ENCODE data around the gene ITGA7.

ITGA7 gene, protein sequence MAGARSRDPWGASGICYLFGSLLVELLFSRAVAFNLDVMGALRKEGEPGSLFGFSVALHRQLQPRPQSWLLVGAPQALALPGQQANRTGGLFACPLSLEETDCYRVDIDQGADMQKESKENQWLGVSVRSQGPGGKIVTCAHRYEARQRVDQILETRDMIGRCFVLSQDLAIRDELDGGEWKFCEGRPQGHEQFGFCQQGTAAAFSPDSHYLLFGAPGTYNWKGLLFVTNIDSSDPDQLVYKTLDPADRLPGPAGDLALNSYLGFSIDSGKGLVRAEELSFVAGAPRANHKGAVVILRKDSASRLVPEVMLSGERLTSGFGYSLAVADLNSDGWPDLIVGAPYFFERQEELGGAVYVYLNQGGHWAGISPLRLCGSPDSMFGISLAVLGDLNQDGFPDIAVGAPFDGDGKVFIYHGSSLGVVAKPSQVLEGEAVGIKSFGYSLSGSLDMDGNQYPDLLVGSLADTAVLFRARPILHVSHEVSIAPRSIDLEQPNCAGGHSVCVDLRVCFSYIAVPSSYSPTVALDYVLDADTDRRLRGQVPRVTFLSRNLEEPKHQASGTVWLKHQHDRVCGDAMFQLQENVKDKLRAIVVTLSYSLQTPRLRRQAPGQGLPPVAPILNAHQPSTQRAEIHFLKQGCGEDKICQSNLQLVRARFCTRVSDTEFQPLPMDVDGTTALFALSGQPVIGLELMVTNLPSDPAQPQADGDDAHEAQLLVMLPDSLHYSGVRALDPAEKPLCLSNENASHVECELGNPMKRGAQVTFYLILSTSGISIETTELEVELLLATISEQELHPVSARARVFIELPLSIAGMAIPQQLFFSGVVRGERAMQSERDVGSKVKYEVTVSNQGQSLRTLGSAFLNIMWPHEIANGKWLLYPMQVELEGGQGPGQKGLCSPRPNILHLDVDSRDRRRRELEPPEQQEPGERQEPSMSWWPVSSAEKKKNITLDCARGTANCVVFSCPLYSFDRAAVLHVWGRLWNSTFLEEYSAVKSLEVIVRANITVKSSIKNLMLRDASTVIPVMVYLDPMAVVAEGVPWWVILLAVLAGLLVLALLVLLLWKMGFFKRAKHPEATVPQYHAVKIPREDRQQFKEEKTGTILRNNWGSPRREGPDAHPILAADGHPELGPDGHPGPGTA

DNA sequence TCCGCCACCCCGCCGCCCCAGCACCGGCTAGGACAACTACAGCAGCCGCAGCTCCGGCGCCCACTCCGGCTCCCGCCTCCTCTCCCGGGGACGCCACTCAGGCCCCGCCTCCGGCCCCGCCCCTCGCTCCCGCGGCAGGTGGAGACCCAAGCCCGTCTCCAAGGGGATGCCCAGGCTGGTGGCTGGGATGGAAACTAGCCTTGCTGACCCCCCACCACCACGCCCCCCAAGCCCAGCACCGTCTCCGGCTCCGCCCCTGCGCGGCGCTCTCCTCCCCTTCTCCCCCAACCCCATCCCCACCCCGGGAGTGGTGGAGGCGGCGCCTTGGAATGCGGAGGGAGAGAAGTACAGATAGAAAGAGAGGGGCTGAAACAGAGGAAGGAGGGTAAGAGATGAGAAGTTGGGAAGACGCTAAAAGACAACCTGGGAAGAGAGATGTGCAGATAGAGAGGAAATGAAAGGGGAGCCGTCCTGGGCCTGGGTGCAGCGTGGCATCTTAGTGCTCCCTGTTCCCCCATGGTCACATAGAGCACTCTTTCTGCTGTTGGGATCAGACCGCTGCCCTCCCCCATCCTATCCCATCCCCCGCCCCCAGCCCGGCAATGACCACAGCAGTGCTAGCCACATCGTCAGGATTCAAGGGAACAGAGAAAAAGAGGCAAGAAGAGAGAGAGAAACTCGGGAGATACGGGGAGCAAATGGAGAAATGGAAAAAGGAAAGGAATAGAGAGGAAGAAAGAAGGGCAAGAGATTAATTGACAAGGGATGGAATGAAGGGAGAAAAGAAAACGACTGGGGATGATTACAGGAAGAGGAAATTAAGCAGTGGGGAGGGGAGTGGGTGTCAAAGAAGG, at the start of gene ITGA7:
Gene ITGA7 (minus strand): TSS at position 64 of the 854 bp plus-strand sequence. CDS start 222 bp downstream, outside the sequence.
- peak in 1 of 3 donors; percentile 65 for DNase-seq (ENCODE audit: low read depth in 2 of 3, low spot score in 1 of 3)

DNA sequence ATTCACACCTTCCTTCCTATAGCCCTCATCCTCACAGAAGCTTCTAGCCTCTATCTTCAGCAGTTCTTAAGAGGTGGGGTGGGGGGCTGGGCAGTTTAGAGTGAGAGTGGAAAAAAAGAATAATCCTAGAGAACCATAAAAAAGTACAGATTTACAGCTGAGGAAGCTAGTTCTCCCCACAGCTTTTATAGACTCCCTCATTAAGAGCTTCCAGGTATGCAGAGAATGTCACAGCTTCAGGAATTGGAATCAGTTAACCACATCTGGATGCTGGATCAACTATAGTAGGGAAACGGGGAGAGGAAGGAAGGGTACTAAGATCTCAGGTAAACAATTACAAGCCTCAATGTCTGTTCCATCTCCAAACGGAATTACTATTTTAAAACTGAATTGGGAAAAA, 47.5 kb upstream of the ITGA7 start:
- DNase-seq (ENCODE audit: low read depth in 2 of 3, low spot score in 1 of 3), result no peak

DNA sequence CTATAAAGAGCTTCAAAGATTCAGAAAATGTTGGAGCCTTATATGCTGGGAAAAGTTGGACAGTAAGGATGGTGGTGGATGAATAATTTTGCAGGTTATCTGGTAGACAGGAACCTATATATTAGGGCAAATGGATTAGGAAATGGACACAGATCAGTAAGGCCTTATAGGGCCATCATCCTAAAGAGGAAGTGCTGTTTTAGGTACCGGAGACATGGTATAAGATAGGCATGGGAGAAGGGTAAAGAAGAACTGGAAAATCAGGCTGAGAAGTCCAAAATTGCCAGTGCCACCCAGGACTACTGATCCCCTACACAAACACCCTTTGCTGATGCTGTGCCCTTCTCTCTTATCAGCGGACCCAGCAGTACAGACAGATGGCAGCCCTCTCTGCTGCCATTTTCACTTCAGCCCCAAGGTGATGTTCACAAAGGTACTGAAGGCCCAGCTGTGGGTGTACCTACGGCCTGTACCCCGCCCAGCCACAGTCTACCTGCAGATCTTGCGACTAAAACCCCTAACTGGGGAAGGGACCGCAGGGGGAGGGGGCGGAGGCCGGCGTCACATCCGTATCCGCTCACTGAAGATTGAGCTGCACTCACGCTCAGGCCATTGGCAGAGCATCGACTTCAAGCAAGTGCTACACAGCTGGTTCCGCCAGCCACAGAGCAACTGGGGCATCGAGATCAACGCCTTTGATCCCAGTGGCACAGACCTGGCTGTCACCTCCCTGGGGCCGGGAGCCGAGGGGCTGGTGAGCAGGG, 40.7 kb upstream of the ITGA7 start:
- DNase-seq (ENCODE audit: low read depth in 2 of 3, low spot score in 1 of 3), result no peak

DNA sequence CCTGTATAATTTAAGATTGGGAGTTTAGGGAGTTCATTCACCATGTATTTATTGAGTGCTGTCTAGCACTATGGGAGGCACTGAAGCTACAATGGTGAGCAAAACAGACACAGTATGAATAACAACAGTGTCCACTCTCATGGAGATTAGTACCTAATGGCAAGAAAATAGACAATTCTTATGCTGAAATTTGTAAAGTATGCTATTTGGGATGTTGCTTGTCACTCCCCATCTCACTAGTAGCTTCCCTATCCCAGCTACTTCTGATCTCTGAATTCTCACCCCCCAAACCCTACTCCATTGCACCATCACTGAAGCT, 39.2 kb upstream of the ITGA7 start:
- no peak for DNase-seq (ENCODE audit: low read depth in 2 of 3, low spot score in 1 of 3)

DNA sequence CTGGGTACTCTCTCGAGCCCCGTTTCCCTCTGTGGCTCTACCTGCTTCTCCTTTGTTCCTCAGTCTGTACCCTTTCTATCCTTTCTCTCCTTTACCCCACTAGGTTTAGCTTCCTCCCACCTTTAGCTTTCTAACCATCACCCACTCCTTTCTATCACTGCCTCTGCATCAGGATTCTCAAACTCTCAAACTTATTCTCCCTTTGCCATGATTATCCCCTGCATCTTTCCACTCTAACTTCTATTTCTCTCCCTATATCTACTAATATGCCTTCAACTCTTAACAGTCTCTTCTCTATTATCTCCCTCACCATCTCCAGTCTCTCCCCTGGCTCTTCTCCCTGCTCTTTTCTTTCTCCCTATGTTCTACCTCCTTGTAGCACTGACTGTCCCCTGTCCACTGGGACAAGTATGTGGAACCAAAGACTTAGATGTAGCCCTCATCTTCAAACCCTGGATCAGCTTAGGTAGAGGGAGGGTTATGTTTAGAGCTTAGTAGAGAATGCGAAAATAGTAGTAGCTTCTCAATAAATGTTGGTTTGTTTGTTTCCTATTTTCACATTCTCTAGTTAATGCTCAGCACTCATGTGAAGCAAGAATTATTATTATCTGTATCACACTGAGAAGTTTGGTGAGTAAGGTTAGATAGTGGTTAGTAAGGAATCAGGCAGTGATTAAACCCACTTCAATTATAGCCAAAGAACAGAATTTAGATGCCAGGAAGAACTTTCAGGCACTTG, 38.6 kb upstream of the ITGA7 start:
- DNase-seq (ENCODE audit: low read depth in 2 of 3, low spot score in 1 of 3), result no peak

DNA sequence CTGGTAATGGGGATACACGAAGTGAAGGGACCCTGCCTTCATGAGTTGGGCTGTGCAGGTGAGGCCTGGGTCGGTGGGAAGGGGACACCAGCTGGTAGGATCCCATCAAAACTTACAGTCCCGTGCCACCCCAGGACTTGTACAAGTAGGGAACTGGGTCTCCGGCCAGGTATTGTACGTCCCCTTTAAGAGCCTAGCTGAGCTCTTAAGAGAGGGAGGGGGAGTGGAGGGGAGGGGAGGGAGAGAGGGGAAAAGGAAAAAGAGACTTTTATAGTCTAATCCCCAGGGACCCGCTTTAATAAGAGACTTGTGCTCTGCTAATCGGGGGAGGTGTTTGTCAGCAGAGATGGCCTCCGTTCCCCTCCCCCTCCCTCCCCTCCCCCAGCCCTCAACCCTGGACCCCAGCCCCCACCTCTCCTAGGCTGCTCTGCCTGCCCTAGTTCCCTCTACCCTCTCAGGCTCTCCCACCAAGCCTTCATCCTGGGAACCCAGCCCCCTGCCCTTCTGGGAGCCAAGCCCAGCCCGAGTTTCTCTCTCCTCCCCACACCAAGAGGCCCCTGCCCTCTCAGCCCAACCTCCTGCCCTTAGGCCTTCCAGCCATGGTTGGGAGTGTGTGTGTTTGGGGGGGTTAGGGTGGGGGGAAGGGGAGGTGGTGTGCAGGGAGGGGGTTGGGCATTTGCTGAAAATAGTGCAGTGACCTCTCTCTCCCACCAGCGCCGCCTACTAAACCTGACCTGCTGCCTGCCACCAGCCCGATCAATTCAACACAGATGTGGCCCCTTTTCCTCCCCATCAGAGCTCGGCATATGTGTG, 37.9 kb upstream of the ITGA7 start:
- DNase-seq (ENCODE audit: low read depth in 2 of 3, low spot score in 1 of 3), result no peak

DNA sequence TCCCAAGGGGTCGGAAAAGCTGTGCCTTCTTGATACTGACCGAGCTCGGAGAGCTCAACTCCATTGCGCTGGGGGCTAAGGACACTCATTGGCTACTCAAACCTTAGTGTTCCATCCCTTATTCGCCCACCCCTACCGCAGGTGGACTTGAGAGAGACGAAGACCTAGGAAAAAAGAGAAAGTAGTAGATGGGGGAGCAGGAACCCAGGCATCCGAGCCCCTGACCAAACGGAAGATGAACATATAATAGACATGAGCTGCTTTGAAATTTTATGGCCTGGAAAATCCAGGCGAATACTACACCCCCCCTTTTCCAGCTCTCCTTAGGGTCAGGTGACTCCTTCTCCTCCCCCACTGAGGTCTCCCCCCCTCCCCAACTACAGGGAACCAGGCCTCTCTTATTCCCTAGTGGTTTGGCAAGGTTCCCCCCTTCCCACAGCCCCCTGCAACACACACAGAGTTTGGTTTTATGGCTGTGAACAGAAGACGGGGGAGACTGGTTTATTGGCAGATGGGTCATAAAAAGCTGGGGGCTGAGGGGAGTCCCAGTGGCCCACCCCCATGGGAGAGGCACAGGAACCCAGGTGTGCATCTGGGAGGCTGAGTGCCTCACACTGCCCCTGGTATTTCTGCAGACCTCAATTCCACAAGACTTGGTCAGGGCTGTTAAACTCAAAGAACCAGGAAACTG, 36.8 kb upstream of the ITGA7 start:
- DNase-seq (ENCODE audit: low read depth in 2 of 3, low spot score in 1 of 3), result no peak

DNA sequence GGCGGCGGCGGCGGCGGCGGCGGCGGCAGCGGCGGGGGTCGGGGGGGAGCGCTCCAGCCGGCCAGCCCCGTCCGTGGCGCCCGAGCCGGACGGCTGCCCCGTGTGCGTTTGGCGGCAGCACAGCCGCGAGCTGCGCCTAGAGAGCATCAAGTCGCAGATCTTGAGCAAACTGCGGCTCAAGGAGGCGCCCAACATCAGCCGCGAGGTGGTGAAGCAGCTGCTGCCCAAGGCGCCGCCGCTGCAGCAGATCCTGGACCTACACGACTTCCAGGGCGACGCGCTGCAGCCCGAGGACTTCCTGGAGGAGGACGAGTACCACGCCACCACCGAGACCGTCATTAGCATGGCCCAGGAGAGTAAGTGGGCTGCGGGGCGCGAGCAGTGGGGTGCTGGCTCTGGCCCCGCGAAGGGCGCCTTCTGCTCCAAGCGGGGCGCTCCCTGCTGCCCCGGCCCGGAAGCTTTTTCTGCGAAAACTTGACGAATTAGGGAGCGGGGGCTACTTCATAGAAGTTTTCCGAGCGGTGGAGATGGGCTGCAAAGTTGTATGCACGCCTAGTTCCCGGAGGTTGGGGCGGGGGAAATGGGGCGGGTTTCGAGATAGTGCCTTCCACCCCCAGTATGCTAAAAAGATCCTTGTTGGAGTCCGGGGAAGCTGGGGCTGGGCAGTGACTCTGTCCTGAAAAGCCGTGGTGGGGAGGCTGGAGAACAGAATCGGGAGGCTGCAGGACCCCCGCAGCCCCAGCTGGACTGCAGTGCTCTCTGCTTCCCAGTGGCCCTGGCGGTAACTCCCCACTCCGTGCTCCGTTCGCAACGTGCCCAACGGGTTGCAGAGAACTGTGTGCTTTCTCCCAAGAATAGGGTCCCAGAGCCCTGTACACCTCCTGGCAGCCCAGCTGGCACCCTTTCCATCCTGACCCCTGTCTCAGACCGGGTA, 36.0 kb upstream of the ITGA7 start:
- DNase-seq (ENCODE audit: low read depth in 2 of 3, low spot score in 1 of 3), result peak in 2 of 3 donors; percentile 37 to 44

DNA sequence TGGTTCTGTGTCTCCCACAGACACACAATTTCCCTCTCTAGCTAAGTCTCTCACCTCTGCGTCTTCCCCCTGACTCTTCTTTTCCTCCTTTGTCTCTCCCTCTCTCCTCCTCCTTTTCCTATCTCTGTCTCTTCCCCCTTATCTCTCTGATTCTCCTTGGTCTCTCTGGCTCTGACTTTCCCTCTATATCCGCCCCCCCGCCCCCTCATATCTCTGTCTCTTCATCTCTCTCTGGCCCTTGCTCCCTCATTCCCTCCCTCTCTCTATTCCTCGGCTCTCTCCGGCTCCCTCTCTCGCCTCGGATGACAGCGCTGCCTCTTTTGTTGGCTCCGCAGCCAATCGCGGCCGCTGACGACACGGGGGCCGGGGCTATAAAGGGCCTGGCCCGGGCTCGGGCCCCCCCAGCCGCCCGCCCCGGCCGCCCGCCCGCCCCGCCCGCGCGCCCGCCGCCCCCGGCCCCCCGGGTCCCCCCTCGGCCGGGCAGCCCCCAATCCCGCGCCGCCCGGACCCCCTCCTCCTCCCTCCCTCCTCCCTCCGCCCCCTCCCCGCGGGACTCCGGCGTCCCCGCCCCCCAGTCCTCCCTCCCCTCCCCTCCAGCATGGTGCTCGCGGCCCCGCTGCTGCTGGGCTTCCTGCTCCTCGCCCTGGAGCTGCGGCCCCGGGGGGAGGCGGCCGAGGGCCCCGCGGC, 35.2 kb upstream of the ITGA7 start, which contains the start of gene GDF11:
Gene GDF11 (plus strand): TSS at position 404 of the 687 bp plus-strand sequence. CDS start 195 bp downstream, at position 599.
- peak; percentile 48 to 71 (median 54) for DNase-seq (ENCODE audit: low read depth in 2 of 3, low spot score in 1 of 3)

DNA sequence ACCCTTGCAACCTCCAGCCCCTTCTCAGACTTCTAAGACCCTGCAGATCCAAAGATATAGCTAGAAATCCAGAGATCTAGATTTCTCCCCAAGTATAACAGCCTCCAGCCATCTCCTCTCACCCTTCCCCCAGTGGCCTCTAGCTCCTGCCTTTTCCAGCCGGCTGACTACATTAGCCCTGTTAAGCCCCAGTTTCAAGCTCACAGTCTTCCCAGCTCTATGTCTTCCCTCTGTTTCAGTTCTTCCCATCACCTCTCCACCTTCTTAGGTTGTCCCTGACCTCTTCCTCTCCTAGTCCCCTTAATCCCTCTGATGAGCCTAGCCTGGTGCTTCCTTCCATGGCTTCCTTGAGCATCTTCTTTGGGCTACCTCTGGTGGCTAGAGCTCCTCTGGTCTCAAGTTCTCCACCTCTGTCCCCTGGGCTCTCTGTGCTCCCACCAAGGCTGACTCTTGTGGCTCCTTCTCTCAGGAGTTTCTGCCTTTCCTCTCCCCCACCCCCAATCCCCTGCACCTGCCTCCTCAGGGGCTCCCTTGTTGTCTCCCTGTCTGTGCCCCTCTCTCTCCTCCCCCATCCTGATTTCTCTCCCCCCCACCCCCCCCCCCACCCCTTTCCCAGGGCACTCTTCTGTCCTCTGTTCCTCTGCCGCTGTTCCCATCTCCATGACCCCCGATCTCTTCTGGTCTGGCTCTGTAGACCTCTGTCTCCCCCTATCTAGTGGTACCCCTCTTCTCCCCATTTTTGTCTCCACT, 34.4 kb upstream of the ITGA7 start:
- no peak for DNase-seq (ENCODE audit: low read depth in 2 of 3, low spot score in 1 of 3)

DNA sequence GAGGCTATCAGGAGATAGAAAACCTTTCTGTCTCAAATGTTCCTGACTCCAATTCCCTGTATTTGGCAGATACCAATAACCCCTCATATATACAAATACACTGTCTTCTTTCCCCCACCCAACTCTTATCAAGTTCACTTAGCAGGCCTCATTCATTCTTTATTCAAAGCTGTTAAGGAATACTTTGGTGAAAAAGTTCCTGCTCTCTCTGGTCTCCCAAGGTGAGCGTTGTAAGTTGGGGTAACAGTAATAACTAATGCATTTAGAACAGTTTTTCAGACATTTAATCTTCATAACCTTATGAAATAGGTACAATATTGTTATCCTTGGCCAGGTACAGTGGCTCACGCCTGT, 31.3 kb upstream of the ITGA7 start:
- DNase-seq (ENCODE audit: low read depth in 2 of 3, low spot score in 1 of 3), result no peak

DNA sequence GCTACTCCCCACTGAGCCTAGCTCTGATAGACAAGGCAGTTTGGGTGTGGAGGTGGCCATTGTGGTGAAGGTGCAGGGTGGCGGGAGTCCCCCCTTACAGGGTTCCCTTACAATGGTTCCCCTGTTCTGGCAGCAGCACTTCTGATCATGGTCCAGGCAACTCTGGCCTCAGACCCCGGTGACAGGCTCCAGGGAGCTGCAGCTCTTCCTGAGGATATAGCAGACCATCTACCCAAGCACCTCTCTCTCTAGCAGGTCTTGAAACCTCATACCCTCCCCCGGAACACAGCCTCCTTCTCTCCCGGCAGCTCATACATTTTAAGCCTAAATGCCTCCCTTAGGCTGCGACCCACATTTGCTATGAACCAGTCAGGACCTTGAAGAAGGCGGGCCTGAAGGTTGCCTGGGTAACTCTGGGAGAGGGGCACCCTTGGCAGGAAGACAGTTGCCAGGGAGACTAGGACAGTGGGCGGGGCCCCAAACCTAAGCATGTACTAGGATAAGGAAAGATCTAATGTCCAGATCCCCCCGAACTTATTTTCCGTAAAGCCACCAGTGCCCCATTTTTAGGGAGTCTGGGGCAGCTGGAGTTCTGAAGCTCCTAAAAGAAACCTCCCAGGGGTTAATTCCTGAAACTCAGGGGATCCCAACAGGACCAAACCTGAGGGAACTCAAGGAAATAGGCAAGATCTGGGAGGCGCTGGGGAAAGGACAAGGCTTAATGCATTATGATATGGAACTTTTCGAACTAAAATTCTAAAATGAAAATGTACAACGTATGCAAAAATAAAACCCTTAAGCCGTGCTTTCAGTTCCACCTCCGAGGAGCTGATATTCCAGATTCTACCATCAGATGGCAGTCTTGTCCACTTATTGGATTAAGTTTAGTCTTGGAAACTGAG, 30.7 kb upstream of the ITGA7 start:
- peak; percentile 69 to 99 (median 69) for DNase-seq (ENCODE audit: low read depth in 2 of 3, low spot score in 1 of 3)

DNA sequence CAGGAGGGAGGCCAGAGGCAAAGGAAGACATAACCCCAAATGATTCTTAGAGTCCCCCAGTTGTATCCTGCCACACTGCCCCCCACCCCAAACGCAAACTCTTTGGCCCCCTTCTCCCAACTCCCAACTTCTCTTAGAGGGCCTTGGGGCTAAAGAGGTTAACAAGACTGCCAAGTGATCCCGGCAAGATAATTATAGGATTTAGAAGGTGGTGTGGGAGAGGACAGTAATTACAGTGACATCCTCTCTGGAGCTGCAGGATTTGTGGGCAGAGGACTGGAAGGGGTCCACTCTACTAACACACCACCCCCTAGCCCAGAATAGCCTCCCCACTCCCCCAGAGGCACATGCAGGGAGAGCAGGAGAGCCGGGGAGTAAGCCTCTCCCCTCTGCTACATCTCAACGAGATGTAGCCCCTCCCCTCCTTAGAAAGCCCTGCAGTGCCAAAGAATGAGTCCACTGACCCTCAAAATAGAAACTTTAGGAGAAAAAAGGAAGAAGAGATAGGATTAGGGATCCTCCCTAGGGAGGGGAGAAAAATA, 29.9 kb upstream of the ITGA7 start:
- no peak for DNase-seq (ENCODE audit: low read depth in 2 of 3, low spot score in 1 of 3)
